HG03342 (cell line): ENCODE measurements around the gene MARCHF10.

Source experiments
- ATAC-seq: cut with Tn5 transposase; IDR thresholded peaks from one replicate; pipeline ENCODE4 v1.9.1; 2021; ENCODE audit warnings: mild to moderate bottlenecking, moderate library complexity; ENCODE audit not compliant: unreplicated experiment

The MARCHF10 gene

DNA sequence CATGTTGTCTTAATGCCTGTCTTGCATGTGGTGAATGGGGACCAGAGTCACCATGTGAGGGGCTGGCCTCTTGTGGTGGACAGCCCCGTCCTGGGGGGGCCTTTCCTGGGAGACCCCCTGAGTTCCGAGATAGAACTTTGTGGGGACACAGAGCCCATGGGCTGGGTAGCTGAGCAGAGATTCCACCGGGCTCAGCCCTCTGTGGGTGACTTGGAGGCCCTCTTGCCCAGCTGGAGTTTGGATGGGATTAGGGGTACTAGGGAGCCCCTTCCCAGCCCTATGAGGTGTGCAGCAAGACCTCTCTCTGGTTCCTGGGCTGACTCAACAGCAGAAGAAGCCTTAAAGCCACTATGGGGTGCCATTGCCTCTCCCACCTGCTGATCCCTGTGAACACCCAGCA is 142.5 kb downstream of the MARCHF10 start:
- ATAC-seq = no peak

DNA sequence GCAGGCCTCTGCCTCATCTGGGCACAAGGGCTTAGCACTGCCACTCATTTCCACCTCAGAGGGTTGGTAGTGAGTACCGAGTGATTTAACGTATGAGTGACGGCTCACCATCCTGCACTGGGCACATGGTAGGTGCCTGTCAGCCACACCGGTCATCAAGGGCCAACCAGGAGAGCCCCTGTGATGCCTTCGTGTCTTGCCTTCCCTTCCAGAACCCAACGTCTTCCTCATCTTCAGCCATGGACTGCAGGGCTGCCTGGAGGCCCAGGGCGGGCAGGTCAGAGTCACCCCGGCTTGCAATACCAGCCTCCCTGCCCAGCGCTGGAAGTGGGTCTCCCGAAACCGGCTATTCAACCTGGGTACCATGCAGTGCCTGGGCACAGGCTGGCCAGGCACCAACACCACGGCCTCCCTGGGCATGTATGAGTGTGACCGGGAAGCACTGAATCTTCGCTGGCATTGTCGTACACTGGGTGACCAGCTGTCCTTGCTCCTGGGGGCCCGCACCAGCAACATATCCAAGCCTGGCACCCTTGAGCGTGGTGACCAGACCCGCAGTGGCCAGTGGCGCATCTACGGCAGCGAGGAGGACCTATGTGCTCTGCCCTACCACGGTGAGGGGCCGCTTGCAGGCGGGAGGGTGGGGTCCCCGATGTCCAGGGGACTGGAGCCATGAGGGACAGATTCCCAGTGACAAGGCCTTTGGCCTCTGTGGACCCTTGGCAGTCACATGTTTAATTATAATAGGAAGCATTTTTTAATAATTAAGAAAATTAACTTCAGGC is 143.6 kb downstream of the MARCHF10 start:
- no peak for ATAC-seq

DNA sequence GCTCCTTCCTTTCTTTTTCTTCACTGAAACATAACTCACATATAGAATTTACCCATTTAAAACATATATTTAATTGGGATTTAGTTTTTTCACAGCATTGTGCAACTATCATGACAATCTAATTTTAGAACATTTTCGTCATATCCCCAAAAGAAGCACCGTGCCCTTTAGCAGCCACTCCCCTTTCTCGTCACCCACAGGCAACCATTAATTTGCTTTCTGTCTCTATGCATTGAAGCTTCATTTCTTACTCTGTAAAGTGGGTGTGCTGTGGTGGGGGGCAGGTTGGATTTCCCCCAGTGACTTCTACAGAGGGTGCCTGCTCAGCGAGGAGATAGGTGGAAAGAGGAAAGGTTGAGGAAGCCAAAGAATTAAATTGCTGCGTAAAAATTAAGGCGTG is 144.8 kb downstream of the MARCHF10 start:
- ATAC-seq = no peak

DNA sequence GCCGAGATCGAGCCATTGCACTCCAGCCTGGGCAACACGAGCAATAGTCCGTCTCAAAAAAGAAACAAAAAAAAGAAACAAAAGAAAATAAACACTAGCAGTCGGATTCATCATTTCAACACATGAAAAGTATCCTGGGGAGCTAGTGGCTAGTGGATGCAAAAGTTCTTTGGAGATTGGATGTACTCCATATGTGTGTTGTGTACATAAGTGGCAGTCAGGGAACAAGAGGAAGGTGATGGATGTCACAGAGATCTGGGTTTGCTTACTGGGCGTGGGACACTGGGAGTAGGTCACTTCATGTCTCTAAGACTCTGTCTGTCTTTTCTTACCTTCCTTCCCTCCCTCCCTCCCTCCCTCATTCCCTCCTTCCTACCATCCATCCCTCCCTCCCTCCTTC is 145.3 kb downstream of the MARCHF10 start:
- no peak for ATAC-seq

DNA sequence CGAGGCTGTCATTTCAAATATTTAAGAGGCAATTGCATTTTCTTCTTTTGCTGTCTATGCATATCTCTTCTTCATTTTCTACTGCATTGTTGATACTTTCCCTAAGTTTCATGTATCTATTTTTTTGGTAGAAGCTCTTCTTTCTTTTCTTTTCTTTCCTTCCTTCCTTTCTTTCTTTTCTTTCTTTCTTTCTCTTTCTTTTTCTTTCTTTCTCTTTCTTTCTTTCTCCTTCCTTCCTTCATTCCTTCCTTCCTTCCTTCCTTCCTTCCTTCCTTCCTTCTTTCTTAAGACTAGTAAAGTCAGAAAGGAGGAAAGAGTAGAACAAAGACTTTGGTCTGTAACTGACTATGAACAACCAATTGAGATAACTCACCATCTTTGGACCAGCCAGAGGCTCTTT is 146.8 kb downstream of the MARCHF10 start:
- ATAC-seq = no peak

DNA sequence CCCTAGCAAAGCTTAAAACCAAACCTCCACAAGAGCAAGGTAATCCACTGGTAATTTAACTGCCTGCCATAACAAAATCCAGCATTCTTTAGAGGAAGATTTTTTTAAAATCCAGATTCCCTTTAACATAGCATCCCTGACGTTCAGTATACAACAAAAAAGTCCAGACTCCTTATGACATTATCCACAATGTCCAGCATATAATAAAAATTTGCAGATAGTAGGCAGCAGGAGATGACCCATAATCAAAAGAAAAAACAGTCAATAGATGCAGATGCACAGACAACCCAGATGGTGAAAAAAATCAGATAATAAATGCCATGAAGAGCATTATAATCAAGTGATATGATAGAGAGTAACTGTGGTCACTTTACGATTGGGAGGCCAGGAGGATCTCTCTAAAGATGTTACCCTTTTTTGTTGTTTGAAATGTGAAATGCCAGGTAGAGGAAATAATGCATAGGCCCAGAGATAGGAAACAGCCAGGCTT is 147.4 kb downstream of the MARCHF10 start:
- ATAC-seq = no peak

DNA sequence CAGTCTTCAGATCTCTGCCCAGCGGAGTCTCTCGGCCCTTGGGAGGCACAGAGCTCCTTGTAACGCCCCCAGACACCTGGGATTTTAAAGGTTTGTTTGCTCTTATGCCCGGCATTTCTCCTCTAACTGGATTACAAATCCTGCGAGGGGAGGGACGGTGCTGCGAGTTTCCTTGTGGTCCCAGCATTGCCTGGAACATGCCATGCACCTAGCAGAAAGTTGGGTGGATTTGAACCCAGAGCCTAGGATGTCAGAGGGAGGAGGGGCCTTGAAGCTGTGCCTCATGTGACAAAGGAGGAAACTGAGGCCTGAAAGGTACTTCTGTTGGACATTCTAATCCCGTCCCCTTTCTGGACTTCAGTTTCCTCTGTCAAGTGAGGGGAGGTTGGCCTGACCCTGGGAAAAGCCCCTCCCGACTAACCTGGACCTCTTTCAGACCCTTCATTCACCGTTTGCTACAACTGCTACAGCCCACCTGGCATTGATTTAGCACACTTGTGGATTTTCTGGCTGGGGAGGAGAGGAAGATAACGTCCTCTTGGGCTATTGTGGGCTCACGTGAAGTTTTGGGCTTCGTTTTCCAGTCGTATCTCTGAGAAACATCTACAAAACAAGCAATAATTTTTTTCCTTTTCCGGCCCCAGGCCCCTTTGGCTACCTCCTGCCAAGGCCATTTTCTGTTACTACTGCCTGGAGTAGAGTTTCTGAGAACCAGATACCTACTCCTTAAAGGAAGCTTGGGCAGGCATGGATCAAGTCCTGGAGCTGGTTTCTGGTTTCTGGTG is 149.8 kb downstream of the MARCHF10 start:
- ATAC-seq = no peak

DNA sequence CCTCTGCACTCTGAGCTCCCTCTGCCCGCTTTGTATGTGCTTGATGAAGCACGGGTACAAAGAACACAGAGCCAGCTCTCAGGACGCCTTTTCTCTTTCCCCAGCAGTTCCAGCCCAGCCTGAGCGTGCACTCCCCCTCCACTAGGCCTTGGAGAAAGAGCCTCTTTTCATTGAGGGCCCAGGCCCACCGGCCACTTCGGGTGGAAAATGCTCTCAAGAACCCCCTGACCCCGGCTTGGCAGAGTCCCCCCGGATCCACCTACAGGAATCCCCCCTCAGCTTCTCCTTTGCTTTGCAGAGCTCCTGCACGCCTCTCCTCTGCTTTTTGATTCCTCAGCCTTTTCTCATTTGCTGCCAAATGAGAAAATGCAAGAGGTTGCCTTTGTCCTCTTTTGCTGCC is 150.4 kb downstream of the MARCHF10 start:
- no peak for ATAC-seq

DNA sequence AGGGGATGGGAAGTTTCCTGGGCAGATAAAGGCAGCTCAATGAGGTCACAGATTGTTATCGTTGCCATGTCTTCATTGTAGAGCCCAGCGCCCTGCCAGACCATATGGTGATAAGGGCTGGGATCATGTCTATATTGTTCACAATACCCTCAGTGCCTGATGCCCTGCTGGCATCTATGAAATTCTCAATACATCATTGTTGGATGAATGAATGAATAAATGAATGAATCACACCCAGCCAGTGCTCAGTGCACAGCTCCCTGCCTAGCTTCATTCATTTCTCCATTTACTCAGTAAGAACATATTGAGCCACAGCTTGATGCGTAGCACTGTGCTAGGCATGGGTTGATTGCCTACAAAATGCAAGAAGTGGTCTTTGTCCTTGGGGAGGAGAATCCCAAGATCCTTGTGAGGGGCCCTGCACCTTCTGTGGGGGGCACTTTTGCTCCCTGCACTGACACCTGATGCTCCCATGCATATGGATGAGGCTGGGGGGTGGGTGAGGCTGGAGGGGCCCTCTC is 150.9 kb downstream of the MARCHF10 start:
- no peak for ATAC-seq

DNA sequence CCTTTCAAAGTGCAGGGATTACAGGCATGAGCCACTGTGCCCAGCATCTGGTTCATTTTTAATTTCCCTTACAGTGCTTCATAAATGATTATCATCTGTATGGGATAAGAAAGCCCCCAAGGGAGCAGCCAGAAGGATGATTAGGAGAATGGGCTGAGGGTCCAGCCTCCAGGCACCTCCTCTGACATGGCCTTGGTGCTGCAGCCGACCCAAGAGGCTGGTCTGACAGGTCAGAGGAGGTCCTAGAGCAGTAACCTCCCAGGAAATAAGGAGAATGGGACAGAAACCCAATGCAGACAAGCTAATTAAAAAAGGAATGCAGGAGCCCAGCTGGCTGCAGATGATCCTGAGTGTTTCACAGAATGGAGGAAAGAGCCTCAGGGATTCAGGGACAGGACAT is 151.7 kb downstream of the MARCHF10 start:
- ATAC-seq = no peak

DNA sequence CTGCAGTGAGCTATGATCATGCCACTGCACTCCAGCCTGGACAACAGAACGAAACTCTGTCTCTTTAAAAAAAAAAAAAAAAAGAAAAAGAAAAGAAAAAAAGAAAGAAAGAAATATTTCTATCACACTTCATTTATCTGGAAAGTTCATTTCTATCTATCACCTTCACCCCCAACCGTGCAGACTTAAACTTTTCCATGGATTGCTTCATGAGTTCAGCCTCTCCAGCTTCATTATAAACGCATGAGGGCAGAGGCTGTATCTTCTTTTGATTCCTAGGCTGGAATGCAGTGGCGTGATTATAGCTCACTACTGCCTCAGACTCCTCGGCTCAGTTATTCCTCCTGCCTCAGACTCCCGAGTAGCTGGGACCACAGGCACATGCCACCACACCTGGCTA is 152.5 kb downstream of the MARCHF10 start:
- no peak for ATAC-seq

DNA sequence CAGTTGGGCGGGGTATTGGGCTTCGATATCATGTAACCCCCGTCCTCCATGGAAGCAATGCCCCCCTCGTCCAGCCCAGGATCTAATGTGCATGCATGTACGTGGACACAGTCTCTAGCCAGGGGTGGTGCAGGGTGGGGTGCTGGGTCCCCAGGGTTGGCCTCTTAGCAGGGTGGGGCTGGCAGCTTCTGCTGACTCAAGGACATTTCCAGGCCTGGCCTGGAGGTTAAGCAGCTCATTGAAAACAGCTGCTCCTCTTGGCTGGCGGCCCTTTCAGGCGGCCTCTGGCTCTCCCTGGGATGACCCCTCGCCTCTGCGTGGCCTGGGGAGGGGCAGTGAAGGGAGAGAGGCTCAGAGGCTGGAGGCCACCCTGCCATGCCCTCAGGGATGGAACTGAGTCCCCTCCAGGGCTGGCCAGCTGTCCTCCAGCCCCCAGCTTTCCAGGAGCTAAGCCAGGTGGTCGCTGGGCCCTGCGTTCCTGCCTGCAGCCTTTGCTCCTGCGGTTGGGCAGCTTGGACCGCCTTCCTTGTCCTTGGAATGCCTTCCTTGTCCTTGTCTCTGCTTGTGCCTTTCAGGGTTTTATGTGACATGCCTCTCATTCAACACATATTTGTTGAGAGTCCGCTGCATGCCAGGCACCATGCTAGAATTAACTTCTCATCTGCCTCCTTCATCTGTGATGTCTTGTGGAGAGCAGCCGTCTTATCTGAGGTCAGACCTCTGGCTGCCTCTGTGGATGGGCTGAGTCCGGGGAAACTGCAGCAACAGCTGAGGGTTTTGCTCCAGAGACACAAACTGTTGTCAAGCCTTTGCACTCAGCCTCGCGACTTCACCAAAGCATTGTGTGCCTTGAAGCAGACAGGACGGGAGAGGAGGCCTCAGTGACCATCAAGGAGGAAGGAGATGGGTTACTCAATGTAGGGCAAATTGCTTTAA is 154.0 kb downstream of the MARCHF10 start:
- peak; percentile 9 for ATAC-seq

DNA sequence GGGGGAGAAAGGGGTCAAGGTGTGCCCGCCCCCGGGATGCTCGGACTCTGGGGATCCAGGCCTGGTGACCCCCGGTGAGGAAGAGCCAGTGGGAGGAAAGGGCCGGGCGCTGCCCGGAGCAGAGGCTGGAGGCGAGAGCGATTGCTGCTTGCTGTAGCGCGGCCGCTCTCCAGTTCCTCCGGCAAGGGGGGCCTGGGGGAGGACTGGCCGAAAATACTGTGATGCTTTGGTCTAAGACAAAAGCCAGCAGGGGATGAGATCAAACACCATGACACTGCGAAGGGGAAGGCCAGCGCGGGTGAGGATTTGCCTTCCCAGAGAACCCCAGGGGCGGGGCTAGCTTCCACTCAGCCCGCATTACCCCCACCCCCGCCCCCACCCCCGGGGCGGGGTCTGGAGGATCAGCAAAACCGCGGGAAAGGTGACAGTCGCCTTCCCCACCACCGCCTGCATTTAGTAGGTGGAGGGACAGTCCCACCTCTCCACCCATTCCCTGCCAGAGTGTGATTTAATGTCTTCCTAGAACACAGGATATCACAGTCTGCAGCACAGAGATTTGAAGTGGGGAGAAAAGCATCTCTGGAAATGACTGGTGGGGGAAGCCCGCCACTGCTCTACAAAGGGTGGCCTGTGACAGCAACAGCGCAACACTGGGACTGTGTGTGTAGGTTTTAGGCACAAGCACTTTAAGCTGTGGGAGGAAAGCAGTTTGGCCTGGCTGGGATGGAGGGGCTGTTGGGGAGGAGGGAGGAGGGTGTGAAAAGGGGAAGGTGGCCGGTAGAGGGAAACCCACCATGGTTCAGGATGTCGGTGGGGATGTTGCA is 154.9 kb downstream of the MARCHF10 start:
- peak; percentile 81 for ATAC-seq

DNA sequence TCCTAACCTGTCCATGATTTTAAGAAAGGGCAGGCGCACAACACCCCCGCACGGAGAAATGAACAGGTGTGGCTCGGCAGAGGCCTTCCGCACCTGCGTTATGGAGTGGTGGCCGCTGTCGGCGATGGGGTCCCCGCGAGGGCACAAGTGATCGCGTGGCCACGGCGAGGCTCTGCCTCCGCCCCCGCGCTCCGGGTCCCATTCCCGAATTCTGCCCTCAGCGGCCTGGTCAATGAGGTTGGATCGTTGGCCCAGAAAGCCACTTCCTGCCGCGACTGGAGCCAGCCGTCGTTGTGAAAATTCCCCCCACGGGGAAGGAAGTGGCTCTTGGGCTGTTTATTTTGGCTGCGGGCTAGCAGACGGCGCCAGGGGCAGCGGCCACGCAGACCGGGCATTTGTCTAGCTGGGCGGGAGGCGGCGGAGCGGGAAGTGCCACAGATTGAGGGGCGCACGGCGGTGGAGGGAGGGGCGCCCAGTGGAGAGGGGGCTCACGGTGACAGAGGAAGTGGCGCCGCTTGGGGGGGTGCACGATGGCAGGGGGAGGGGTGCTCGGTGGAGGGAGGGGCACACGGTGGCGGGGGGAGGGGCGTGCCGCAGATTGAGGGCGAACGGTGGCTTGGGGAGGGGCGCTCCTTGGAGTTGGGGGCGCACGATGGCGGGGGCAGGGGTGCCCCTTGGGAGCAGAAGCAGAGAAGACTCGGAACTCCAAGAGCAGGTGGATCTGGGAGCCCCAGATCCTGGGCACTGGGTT is 155.7 kb downstream of the MARCHF10 start:
- ATAC-seq = no peak
